ENCODE results near the gene PRKG2.
A peak's percentile ranks its signal among the peaks of the same experiment; 100 is the strongest.

The PRKG2 gene

DNA sequence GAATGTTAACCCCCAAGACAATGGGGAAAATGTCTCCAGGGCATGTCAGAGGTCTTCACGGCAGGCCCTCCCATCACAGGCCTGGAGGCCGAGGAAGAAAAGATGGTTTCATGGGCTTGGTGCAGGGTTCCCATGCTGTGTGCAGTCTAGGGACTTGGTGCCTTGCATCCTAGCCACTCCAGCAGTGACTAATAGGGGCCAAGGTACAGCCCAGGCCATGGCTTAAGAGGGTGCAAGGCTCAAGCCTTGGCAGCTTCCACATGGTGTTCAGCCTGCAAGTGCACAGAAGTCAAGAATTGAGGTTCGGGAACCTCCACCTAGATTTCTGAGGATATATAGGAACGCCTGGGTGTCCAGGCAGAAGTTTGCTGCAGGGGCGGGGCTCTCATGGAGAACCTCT lies 133.9 kb downstream of the PRKG2 start:
- Histone ChIP-seq H3K4me1 (ENCODE audit: control insufficient read depth in 1 of 2, insufficient read depth in 1 of 2, low read depth in 1 of 2, low read length in 1 of 2) (no peaks in the 10 kb centered on the region), H3K9me3 (no peaks in the 10 kb centered on the region), H3K4me3 (ENCODE audit: low read depth in 1 of 2, low read length in 1 of 2) (no peak overlapping the region), H3K36me3 (no peaks in the 10 kb centered on the region), H3K27ac (no peak overlapping the region), H3K27me3 (no peaks in the 10 kb centered on the region)
- TF ChIP-seq, protein P1, sequence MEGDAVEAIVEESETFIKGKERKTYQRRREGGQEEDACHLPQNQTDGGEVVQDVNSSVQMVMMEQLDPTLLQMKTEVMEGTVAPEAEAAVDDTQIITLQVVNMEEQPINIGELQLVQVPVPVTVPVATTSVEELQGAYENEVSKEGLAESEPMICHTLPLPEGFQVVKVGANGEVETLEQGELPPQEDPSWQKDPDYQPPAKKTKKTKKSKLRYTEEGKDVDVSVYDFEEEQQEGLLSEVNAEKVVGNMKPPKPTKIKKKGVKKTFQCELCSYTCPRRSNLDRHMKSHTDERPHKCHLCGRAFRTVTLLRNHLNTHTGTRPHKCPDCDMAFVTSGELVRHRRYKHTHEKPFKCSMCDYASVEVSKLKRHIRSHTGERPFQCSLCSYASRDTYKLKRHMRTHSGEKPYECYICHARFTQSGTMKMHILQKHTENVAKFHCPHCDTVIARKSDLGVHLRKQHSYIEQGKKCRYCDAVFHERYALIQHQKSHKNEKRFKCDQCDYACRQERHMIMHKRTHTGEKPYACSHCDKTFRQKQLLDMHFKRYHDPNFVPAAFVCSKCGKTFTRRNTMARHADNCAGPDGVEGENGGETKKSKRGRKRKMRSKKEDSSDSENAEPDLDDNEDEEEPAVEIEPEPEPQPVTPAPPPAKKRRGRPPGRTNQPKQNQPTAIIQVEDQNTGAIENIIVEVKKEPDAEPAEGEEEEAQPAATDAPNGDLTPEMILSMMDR (IDR thresholded peaks at IDR 0.05) = no peak

DNA sequence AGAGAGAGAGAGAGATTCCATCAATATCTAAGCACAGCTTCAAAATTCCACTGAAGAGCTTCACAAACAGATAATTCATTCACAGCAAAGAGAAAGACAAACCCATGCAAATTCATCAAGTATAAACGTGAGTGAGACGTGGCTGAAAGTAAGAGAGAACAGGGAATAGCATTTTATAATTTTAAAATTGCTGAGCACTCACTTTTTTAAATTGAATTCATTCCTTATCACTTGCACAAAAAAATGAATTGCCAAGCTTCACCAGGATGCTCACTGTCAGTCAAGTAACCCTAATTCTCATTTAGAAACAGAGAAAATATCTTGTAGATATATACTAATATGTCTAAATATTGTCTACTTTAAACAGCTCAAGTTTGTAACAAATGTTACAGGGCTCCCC lies 144.0 kb downstream of the PRKG2 start:
- Histone ChIP-seq H3K36me3 (no peaks in the 10 kb centered on the region), H3K9me3 (no peaks in the 10 kb centered on the region), H3K4me1 (ENCODE audit: control insufficient read depth in 1 of 2, insufficient read depth in 1 of 2, low read depth in 1 of 2, low read length in 1 of 2) (no peaks in the 10 kb centered on the region), H3K4me3 (ENCODE audit: low read depth in 1 of 2, low read length in 1 of 2) (no peak overlapping the region), H3K27ac (no peak overlapping the region), H3K27me3 (peaks cover 7% of the 10 kb centered on the region)
- TF ChIP-seq, protein P1 (IDR thresholded peaks at IDR 0.05) = no peak

DNA sequence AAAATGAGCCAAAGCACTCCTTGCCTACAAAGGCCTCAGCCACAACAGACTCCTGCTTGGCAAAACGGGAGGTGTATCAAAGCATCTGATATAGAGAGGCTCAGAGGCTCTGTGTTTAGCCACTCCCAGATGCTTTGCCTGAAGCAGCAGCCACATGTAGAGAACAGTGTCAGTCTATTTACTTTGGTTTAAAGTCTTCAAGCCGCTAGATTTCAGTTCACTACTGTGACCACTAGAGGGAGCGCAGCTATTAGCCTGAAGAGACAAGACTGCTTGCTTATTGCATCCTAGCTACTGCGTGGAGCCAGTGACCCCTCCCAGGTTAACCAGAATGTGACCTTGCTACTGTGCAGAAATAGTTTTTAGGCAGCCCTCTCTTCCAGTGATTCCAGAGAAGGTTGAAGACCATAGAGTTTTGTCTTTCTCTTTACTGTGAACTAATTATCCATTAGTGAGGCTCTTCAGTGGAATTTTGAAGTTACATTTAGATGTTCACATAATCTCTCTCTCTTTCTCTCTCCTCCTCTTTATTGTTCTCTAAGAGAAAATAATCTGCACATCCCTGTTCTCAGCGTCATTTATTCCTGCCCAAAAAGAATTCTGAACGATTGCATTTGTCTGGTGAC lies 145.2 kb downstream of the PRKG2 start:
- Histone ChIP-seq H3K27ac (no peak overlapping the region), H3K9me3 (no peaks in the 10 kb centered on the region), H3K27me3 (peaks cover 7% of the 10 kb centered on the region), H3K36me3 (no peaks in the 10 kb centered on the region), H3K4me1 (ENCODE audit: control insufficient read depth in 1 of 2, insufficient read depth in 1 of 2, low read depth in 1 of 2, low read length in 1 of 2) (no peaks in the 10 kb centered on the region), H3K4me3 (ENCODE audit: low read depth in 1 of 2, low read length in 1 of 2) (no peak overlapping the region)
- TF ChIP-seq, protein P1 (IDR thresholded peaks at IDR 0.05) = peak; percentile 56

DNA sequence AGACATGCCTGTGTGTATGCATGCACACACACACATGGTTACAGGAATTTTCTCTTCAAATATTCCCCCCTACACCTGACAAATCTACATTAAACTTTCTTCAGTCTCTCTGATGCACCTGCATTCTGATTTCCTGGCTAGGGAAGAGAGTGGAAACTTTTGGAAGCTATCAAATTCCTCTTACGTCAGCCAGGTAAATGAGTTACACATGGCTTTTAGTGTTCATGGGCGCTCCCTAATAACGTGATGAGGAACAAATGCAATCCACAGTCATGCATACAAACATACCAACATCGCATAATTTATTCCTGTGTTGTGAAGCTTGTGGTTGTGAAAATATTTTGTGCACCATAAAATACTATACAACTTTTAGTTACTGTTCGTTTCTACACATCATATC lies 149.6 kb downstream of the PRKG2 start:
- no peaks in the 10 kb centered on the region for H3K9me3 ChIP-seq
- H3K4me1 ChIP-seq (ENCODE audit: control insufficient read depth in 1 of 2, insufficient read depth in 1 of 2, low read depth in 1 of 2, low read length in 1 of 2) = no peaks in the 10 kb centered on the region
- H3K36me3 ChIP-seq = no peaks in the 10 kb centered on the region
- H3K27ac ChIP-seq = no peak overlapping the region
- no peak overlapping the region for H3K4me3 ChIP-seq (ENCODE audit: low read depth in 1 of 2, low read length in 1 of 2)
- TF ChIP-seq, protein P1 (IDR thresholded peaks at IDR 0.05) = no peak
- no peaks in the 10 kb centered on the region for H3K27me3 ChIP-seq

DNA sequence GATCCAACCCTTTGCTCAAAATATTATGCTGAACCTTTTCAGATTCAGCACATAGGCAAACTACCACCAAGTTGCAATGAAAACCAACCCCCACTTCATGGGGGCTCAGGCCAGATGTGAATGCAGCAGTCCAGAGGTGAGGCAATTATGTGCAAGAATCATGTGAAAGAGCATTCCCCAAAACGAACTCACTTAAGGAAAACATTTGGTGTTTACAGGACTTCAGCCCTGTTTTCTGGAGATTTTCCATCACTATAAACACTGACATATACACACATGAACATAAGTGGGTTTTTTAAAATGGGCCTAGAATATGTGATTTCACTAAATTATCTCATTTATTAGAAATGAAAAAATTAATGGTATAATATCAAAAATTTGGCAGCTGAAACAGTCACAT lies 153.0 kb downstream of the PRKG2 start:
- Histone ChIP-seq H3K36me3 (no peaks in the 10 kb centered on the region), H3K27ac (no peak overlapping the region), H3K4me3 (ENCODE audit: low read depth in 1 of 2, low read length in 1 of 2) (no peak overlapping the region), H3K27me3 (no peaks in the 10 kb centered on the region), H3K9me3 (no peaks in the 10 kb centered on the region), H3K4me1 (ENCODE audit: control insufficient read depth in 1 of 2, insufficient read depth in 1 of 2, low read depth in 1 of 2, low read length in 1 of 2) (no peaks in the 10 kb centered on the region)
- TF ChIP-seq, protein P1 (IDR thresholded peaks at IDR 0.05) = no peak

DNA sequence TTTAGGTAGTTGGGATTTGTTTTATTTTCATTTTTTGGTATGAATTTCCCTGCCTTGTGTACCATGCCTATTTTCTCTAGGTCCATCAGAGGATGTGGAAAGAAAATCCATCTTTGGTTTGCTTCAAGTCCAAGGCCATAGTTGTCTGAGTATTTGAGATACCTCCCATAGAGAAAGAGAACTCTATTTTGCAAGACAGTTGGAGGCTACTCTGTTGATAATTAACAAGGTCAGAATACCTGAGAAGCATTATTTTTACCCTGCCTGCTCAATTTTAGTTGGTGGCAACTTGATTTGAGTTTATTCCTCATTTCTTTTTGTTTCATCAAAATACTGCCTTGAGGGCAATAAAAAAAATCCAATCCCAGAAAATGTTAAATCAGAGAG lies 153.7 kb downstream of the PRKG2 start:
- no peaks in the 10 kb centered on the region for H3K9me3 ChIP-seq
- no peaks in the 10 kb centered on the region for H3K36me3 ChIP-seq
- H3K4me1 ChIP-seq (ENCODE audit: control insufficient read depth in 1 of 2, insufficient read depth in 1 of 2, low read depth in 1 of 2, low read length in 1 of 2) = no peaks in the 10 kb centered on the region
- H3K27me3 ChIP-seq = no peaks in the 10 kb centered on the region
- H3K27ac ChIP-seq = no peak overlapping the region
- no peak overlapping the region for H3K4me3 ChIP-seq (ENCODE audit: low read depth in 1 of 2, low read length in 1 of 2)
- TF ChIP-seq, protein P1 (IDR thresholded peaks at IDR 0.05) = no peak

All from neutrophil (primary cell).